ENCODE results near the gene NODAL. TPM values are rescaled to one million over a fixed set of nuclear protein-coding genes. Genes with fewer than 3 reads are reported as not detected.

Gene NODAL
- total RNA-seq, 2 experiments from 2014 or later = not detected

- Mint-ChIP-seq H3K9me3 (no peaks in the 10 kb centered on the region), H3K36me3 (peaks cover 13% of the 10 kb centered on the region), H3K4me3 (peak overlapping the region; percentile 95), H3K27me3 (no peaks in the 10 kb centered on the region), H3K4me1 (ENCODE audit: low read depth) (peaks cover 31% of the 10 kb centered on the region), H3K27ac (peak overlapping the region; percentile 91)
- intact Hi-C loops (cut with micrococcal nuclease) = loop anchor here (1.0 to 5.0 kb wide), 2 partner anchors 21 to 74 kb away; partner anchors contain the start of genes LRRC20 and PALD1
- no peak for DNase-seq
- ChIA-PET POLR2A (interaction anchor here (0.7 to 2.8 kb wide), 7 partner anchors 14 to 258 kb away, joined by 3 to 17 read pairs (median 4); partner anchors contain the start of genes LRRC20 and TYSND1), CTCF (interaction anchor here (0.7 to 6.1 kb wide), 13 partner anchors 14 to 353 kb away, joined by 3 to 49 read pairs (median 4); partner anchors contain the start of gene TYSND1)
Measured at GRCh38 chr10:70403483-70404035, 37.9 kb downstream of the NODAL start.

GRCh38 chr10:70399177-70399576, 42.3 kb downstream of the NODAL start:
- no peak for DNase-seq
- ChIA-PET CTCF (interaction anchor here (0.9 to 1.1 kb wide), 2 partner anchors 13 to 20 kb away, joined by 4 read pairs; no protein-coding TSS in a partner anchor), POLR2A (no interaction called here)
- intact Hi-C loops (cut with micrococcal nuclease) = no loop called here
- Mint-ChIP-seq H3K36me3 (no peaks in the 10 kb centered on the region), H3K27ac (no peak overlapping the region), H3K9me3 (no peaks in the 10 kb centered on the region), H3K4me1 (ENCODE audit: low read depth) (peaks cover 6% of the 10 kb centered on the region), H3K27me3 (no peaks in the 10 kb centered on the region), H3K4me3 (no peak overlapping the region)

GRCh38 chr10:70396140-70396539, 45.3 kb downstream of the NODAL start:
- ChIA-PET POLR2A (interaction anchor here (0.8 kb wide), 1 partner anchor 9 kb away, joined by 5 read pairs; no protein-coding TSS in a partner anchor), CTCF (interaction anchor here (1.0 to 1.1 kb wide), 2 partner anchors 9 to 280 kb away, joined by 3 read pairs; no protein-coding TSS in a partner anchor)
- no peak overlapping the region for H3K4me3 Mint-ChIP-seq
- peaks cover 2% of the 10 kb centered on the region for H3K27me3 Mint-ChIP-seq
- no peaks in the 10 kb centered on the region for H3K9me3 Mint-ChIP-seq
- intact Hi-C loops (cut with micrococcal nuclease) = no loop called here
- DNase-seq = no peak
- no peaks in the 10 kb centered on the region for H3K36me3 Mint-ChIP-seq
- H3K4me1 Mint-ChIP-seq (ENCODE audit: low read depth) = no peaks in the 10 kb centered on the region
- H3K27ac Mint-ChIP-seq = no peak overlapping the region

- intact Hi-C loops (cut with micrococcal nuclease) = no loop called here
- H3K9me3 Mint-ChIP-seq = no peaks in the 10 kb centered on the region
- DNase-seq = no peak
- H3K4me1 Mint-ChIP-seq (ENCODE audit: low read depth) = peaks cover 5% of the 10 kb centered on the region
- H3K36me3 Mint-ChIP-seq = no peaks in the 10 kb centered on the region
- ChIA-PET CTCF (no interaction called here), POLR2A (no interaction called here)
- no peak overlapping the region for H3K4me3 Mint-ChIP-seq
- no peak overlapping the region for H3K27ac Mint-ChIP-seq
- H3K27me3 Mint-ChIP-seq = peaks cover 2% of the 10 kb centered on the region
Measured at GRCh38 chr10:70391654-70392053, 49.8 kb downstream of the NODAL start.

Other genes starting within 250 kb of the NODAL start
- 100 to 1,000 TPM; 359 to 368 TPM for gene PPA1, start 208.3 kb downstream of the NODAL start, total RNA-seq
- gene NPFFR1, start 157.7 kb downstream of the NODAL start, total RNA-seq = under 1 TPM in 1 of 2 experiments, not detected in 1; 0.02 TPM
- 10 to 100 TPM; 10.6 to 12.0 TPM for gene LRRC20, start 59.1 kb downstream of the NODAL start, total RNA-seq
- 10 to 100 TPM; 27.1 to 27.5 TPM for gene EIF4EBP2, start 37.5 kb downstream of the NODAL start, total RNA-seq
- under 1 TPM; 0.41 to 0.48 TPM for gene PALD1, start 37.1 kb upstream of the NODAL start, total RNA-seq
- 10 to 100 TPM; 32.4 to 32.6 TPM for gene PRF1, start 161.1 kb upstream of the NODAL start, total RNA-seq
- gene ADAMTS14, start 230.8 kb upstream of the NODAL start, total RNA-seq = not detected